Hindlimb muscle (tissue), 1 donor: ENCODE results near the gene PPP1R3F. TPM values are rescaled to one million over a fixed set of nuclear protein-coding genes. Genes with fewer than 3 reads are reported as not detected.

Experiments
- DNase-seq: peaks from one replicate; pipeline ENCODE4 v3.0.0-alpha.2; 2013
- polyA plus RNA-seq: library from polyadenylated mRNA; unstranded; fragments of 120-200 nt; gene quantifications from one replicate; pipeline ENCODE4 v1.2.1, GENCODE V29; 2013; ENCODE audit not compliant: insufficient read length

Gene PPP1R3F
- polyA plus RNA-seq, 1 donor, result 10.2 TPM

GRCh38 chrX:49250066-49250465 is 19.5 kb upstream of the PPP1R3F start:
- DNase-seq, result no peak

- no peak for DNase-seq
Observed at GRCh38 chrX:49250578-49250977, 19.0 kb upstream of the PPP1R3F start.

GRCh38 chrX:49251325-49251724 is 18.3 kb upstream of the PPP1R3F start:
- DNase-seq, result no peak

- DNase-seq, result no peak
Observed at GRCh38 chrX:49254639-49255038, 15.0 kb upstream of the PPP1R3F start.

GRCh38 chrX:49256268-49256995 is 13.2 kb upstream of the PPP1R3F start:
- DNase-seq, result no peak

GRCh38 chrX:49257074-49257790 is 12.4 kb upstream of the PPP1R3F start:
- DNase-seq, result no peak

- no peak for DNase-seq
Observed at GRCh38 chrX:49257846-49258748, 11.5 kb upstream of the PPP1R3F start.

- DNase-seq, result no peak
Observed at GRCh38 chrX:49258749-49259124, 10.9 kb upstream of the PPP1R3F start.

- DNase-seq, result no peak
Observed at GRCh38 chrX:49260221-49260985, 9.2 kb upstream of the PPP1R3F start.

- DNase-seq, result no peak
Observed at GRCh38 chrX:49262603-49263002, 7.0 kb upstream of the PPP1R3F start.

- no peak for DNase-seq
Observed at GRCh38 chrX:49263631-49264030, 6.0 kb upstream of the PPP1R3F start.

GRCh38 chrX:49264460-49264859 is 5.1 kb upstream of the PPP1R3F start, which contains the start of gene FOXP3:
TSS of gene FOXP3 (minus strand) at chrX:49264710. CDS start at chrX:49258505, 6,205 bp downstream.
- DNase-seq, result no peak

GRCh38 chrX:49266523-49267445 is 2.8 kb upstream of the PPP1R3F start:
- no peak for DNase-seq

GRCh38 chrX:49268702-49269009 is 937 bp upstream of the PPP1R3F start:
- DNase-seq, result no peak

GRCh38 chrX:49269010-49269766 is 405 bp upstream of the PPP1R3F start:
- DNase-seq, result peak; percentile 95

GRCh38 chrX:49270249-49270921 is 792 bp downstream of the PPP1R3F start:
- no peak for DNase-seq

GRCh38 chrX:49271341-49271740 is 1.7 kb downstream of the PPP1R3F start:
- DNase-seq, result no peak

GRCh38 chrX:49272421-49272820 is 2.8 kb downstream of the PPP1R3F start:
- DNase-seq, result no peak

- DNase-seq, result no peak
Observed at GRCh38 chrX:49273181-49273727, 3.7 kb downstream of the PPP1R3F start.

- DNase-seq, result no peak
Observed at GRCh38 chrX:49276207-49276606, 6.6 kb downstream of the PPP1R3F start.
